ENCODE data around the gene CFAP410. TPM values are rescaled to one million over a fixed set of nuclear protein-coding genes. Genes with fewer than 3 reads are reported as not detected.
"Not testable (repeated sequence)": the region's sequence is repeated elsewhere in the genome, so short reads cannot be mapped to it uniquely, and the experiment has no call there.

CFAP410 gene
- total RNA-seq, 1 donor from 2014 or later, result 14.9 TPM

- intact Hi-C loops (cut with micrococcal nuclease), result no loop called here
- DNase-seq, result no peak
- ATAC-seq, result no peak
Observed at GRCh38 chr21:44293551-44294231, 45.5 kb downstream of the CFAP410 start.

GRCh38 chr21:44292812-44293195 lies 46.4 kb downstream of the CFAP410 start:
- no peak for ATAC-seq
- no peak for DNase-seq
- intact Hi-C loops (cut with micrococcal nuclease), result no loop called here

- DNase-seq (no peak), ATAC-seq (no peak)
- intact Hi-C loops (cut with micrococcal nuclease), result no loop called here
Observed at GRCh38 chr21:44291936-44292811, 47.0 kb downstream of the CFAP410 start.

GRCh38 chr21:44291078-44291935 lies 47.9 kb downstream of the CFAP410 start:
- intact Hi-C loops (cut with micrococcal nuclease), result no loop called here
- ATAC-seq, result no peak

GRCh38 chr21:44290327-44291077 lies 48.7 kb downstream of the CFAP410 start:
- ATAC-seq (no peak), DNase-seq (no peak)

More at GRCh38 chr21:44291078-44291935, 47.9 kb downstream of the CFAP410 start:
- DNase-seq, result no peak

GRCh38 chr21:44289381-44290010 lies 49.7 kb downstream of the CFAP410 start:
- DNase-seq (no peak), ATAC-seq (no peak)
- intact Hi-C loops (cut with micrococcal nuclease), result no loop called here

More at GRCh38 chr21:44290327-44291077, 48.7 kb downstream of the CFAP410 start:
- intact Hi-C loops (cut with micrococcal nuclease), result no loop called here

- ATAC-seq (no peak), DNase-seq (no peak)
- intact Hi-C loops (cut with micrococcal nuclease), result no loop called here
Observed at GRCh38 chr21:44288251-44289110, 50.7 kb downstream of the CFAP410 start.

GRCh38 chr21:44286716-44287632 lies 52.2 kb downstream of the CFAP410 start:
- intact Hi-C loops (cut with micrococcal nuclease), result no loop called here
- DNase-seq, result peak; percentile 21
- no peak for ATAC-seq

GRCh38 chr21:44286086-44286715 lies 53.0 kb downstream of the CFAP410 start:
- intact Hi-C loops (cut with micrococcal nuclease), result no loop called here
- DNase-seq (peak; percentile 25), ATAC-seq (no peak)

- peak; percentile 35 for DNase-seq
- intact Hi-C loops (cut with micrococcal nuclease), result no loop called here
- ATAC-seq, result peak; percentile 48
Observed at GRCh38 chr21:44285138-44285992, 53.8 kb downstream of the CFAP410 start, which contains the start of gene AIRE. Gene AIRE, plus strand, starts transcription at chr21:44285876. Its CDS starts 131 bp downstream, at chr21:44286007.

GRCh38 chr21:44283948-44284347 lies 55.2 kb downstream of the CFAP410 start:
- intact Hi-C loops (cut with micrococcal nuclease), result no loop called here
- DNase-seq, result no peak
- ATAC-seq, result no peak

- DNase-seq; ATAC-seq; intact Hi-C loops (cut with micrococcal nuclease): not testable (repeated sequence)
Observed at GRCh38 chr21:44283211-44283785, 55.9 kb downstream of the CFAP410 start.

GRCh38 chr21:44282370-44282769 lies 56.8 kb downstream of the CFAP410 start:
- ATAC-seq (no peak), DNase-seq (no peak)
- intact Hi-C loops (cut with micrococcal nuclease), result no loop called here

GRCh38 chr21:44281801-44282200 lies 57.4 kb downstream of the CFAP410 start:
- ATAC-seq, result no peak
- DNase-seq, result no peak
- intact Hi-C loops (cut with micrococcal nuclease), result no loop called here
